Stimulated activated naive CD8-positive, alpha-beta T cell treated with anti-CD3 and anti-CD28 coated beads, Interleukin-15, amount 100 ng/mL, for 72 hours (primary cell): Measurements from ENCODE around the gene CACNA1S.
A peak's percentile ranks its signal among the peaks of the same experiment; 100 is the strongest.

ENCODE experiments used
- ATAC-seq: fragments of 150-1000 bp; cut with Tn5 transposase; 2 replicates; pipeline ENCODE4 v1.10.0; 2021; ENCODE audit warnings: mild to moderate bottlenecking, moderate library complexity
- DNase-seq, 2 donors: peaks; one replicate each; pipeline ENCODE4 v3.0.0; 2021 to 2022
- H3K27ac Mint-ChIP-seq, 2 donors: one replicate each; pipeline ENCODE4 v1.8.0; 2022; ENCODE audit warnings: mild to moderate bottlenecking in 2 of 2, mixed read lengths in 2 of 2, moderate library complexity in 2 of 2
- H3K27me3 Mint-ChIP-seq: one replicate; pipeline ENCODE4 v1.8.0; 2022; ENCODE audit warnings: mixed read lengths
- H3K4me1 Mint-ChIP-seq: one replicate; pipeline ENCODE4 v1.8.0; 2022; ENCODE audit warnings: mild to moderate bottlenecking, mixed read lengths
- H3K4me3 Mint-ChIP-seq, 2 donors: one replicate each; pipeline ENCODE4 v1.8.0; 2022; ENCODE audit warnings: mild to moderate bottlenecking in 2 of 2, mixed read lengths in 2 of 2, moderate library complexity in 1 of 2
- H3K9me3 Mint-ChIP-seq, 2 donors: one replicate each; pipeline ENCODE4 v1.8.0; 2022; ENCODE audit warnings: mixed read lengths in 2 of 2

Gene CACNA1S

GRCh38 chr1:201000391-201000790 is 111.8 kb downstream of the CACNA1S start:
- H3K27ac Mint-ChIP-seq = peak overlapping the region; percentile 31 to 54
- no peaks in the 10 kb centered on the region for H3K27me3 Mint-ChIP-seq
- no peaks in the 10 kb centered on the region for H3K9me3 Mint-ChIP-seq
- peaks cover 10% of the 10 kb centered on the region for H3K4me1 Mint-ChIP-seq
- DNase-seq (no peak), ATAC-seq (no peak)
- no peak overlapping the region for H3K4me3 Mint-ChIP-seq

- Mint-ChIP-seq H3K4me3 (no peak overlapping the region), H3K27me3 (no peaks in the 10 kb centered on the region), H3K27ac (peak overlapping the region in 1 of 2 donors; percentile 29), H3K9me3 (no peaks in the 10 kb centered on the region), H3K4me1 (peaks cover 10% of the 10 kb centered on the region)
- ATAC-seq = no peak
- DNase-seq = no peak
These were observed 112.6 kb downstream of the CACNA1S start for GRCh38 chr1:200999667-201000066.

- DNase-seq (no peak), ATAC-seq (no peak)
- Mint-ChIP-seq H3K4me3 (no peak overlapping the region), H3K4me1 (peaks cover 6% of the 10 kb centered on the region), H3K9me3 (no peaks in the 10 kb centered on the region), H3K27ac (no peak overlapping the region), H3K27me3 (no peaks in the 10 kb centered on the region)
These were observed 113.9 kb downstream of the CACNA1S start for GRCh38 chr1:200998323-200998722.

GRCh38 chr1:200992382-200993048 is 119.7 kb downstream of the CACNA1S start:
- Mint-ChIP-seq H3K4me1 (no peaks in the 10 kb centered on the region), H3K27ac (no peak overlapping the region), H3K4me3 (no peak overlapping the region), H3K27me3 (no peaks in the 10 kb centered on the region), H3K9me3 (no peaks in the 10 kb centered on the region)
- ATAC-seq (no peak), DNase-seq (no peak)

GRCh38 chr1:200991097-200991614 is 121.1 kb downstream of the CACNA1S start:
- no peak for DNase-seq
- H3K4me1 Mint-ChIP-seq = no peaks in the 10 kb centered on the region
- no peaks in the 10 kb centered on the region for H3K9me3 Mint-ChIP-seq
- no peaks in the 10 kb centered on the region for H3K27me3 Mint-ChIP-seq
- ATAC-seq = no peak
- H3K27ac Mint-ChIP-seq = peak overlapping the region in 1 of 2 donors; percentile 12
- H3K4me3 Mint-ChIP-seq = no peak overlapping the region

- no peaks in the 10 kb centered on the region for H3K27me3 Mint-ChIP-seq
- H3K4me3 Mint-ChIP-seq = no peak overlapping the region
- no peaks in the 10 kb centered on the region for H3K9me3 Mint-ChIP-seq
- ATAC-seq = no peak
- DNase-seq = no peak
- peak overlapping the region in 1 of 2 donors; percentile 9 for H3K27ac Mint-ChIP-seq
- H3K4me1 Mint-ChIP-seq = no peaks in the 10 kb centered on the region
These were observed 122.1 kb downstream of the CACNA1S start for GRCh38 chr1:200990114-200990513.
